ENCODE data around the gene ENG.
"Not testable (repeated sequence)": the region's sequence is repeated elsewhere in the genome, so short reads cannot be mapped to it uniquely, and the experiment has no call there.

- not testable (repeated sequence) for TF ChIP-seq CTCF (conservative IDR thresholded peaks at IDR 0.05; ENCODE audit: low read depth, low read length); USF2 (IDR thresholded peaks at IDR 0.05; ENCODE audit: low read depth, low read length); POLR2A (IDR thresholded peaks at IDR 0.05; ENCODE audit: low read depth, low read length); BHLHE40 (IDR thresholded peaks at IDR 0.05; ENCODE audit: low read depth, low read length); MAFK (IDR thresholded peaks at IDR 0.05; ENCODE audit: low read depth, low read length); CEBPB (IDR thresholded peaks at IDR 0.05; ENCODE audit: low read depth, low read length); RAD21 (IDR thresholded peaks at IDR 0.05; ENCODE audit: low read length); CHD1 (IDR thresholded peaks at IDR 0.05; ENCODE audit: low read depth, low read length); ELK1 (IDR thresholded peaks at IDR 0.05; ENCODE audit: borderline replicate concordance, low read depth, low read length); MXI1 (IDR thresholded peaks at IDR 0.05; ENCODE audit: borderline replicate concordance, low read depth, low read length); MAZ (IDR thresholded peaks at IDR 0.05; ENCODE audit: borderline replicate concordance, low read depth, low read length); SMC3 (IDR thresholded peaks at IDR 0.05; ENCODE audit: low read depth, low read length)
Observed at GRCh38 chr9:127881715-127882114, 27.3 kb upstream of the ENG start.
